ENCODE measurements around the gene TNS4. TPM values are rescaled to one million over a fixed set of nuclear protein-coding genes. Genes with fewer than 3 reads are reported as not detected.

The TNS4 gene
- total RNA-seq, 3 donors from 2014 or later: 3.0 to 13.1 (median 3.3) TPM

DNA sequence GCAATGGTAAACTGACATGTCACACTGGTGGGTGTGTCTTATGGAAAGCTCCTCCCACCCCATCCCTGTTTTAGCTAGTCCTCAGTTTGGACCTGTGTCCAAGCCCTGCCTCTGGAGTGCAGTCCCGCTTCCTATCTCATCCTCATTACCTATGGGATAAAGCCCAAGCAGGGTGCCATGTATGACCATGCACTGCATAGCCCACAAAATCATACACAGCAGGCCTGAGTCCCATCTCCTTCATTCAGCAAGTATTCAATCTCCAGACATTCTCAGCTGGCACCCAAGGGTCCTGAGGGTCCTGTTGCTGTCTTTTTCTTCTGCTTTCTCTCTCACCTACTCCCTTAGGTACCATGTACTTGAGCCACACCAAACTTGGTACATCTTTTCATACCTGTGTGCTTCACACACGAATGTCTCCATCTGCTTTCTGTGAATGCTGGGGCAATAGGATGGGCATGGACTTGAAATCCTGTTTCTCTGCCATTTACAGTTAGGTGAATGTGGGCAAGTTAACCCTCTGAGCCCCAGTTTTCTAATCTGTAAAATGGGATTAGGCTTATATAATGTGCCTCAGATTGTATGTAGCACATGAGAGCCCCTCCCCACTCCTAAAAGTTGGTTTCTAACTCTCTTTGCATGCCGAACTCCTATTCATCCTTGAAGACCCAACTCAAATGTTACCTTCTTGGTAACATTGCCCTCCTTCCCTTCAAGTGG is 28.5 kb downstream of the TNS4 start:
- Histone ChIP-seq H3K36me3 (ENCODE audit: low read depth) (no peaks in the 10 kb centered on the region), H3K4me3 (no peak overlapping the region), H3K4me1 (ENCODE audit: low read depth) (peaks cover 4% of the 10 kb centered on the region), H3K9me3 (no peaks in the 10 kb centered on the region)
- intact Hi-C loops (cut with DNase I, micrococcal nuclease): no loop called here
- no peak for ATAC-seq
- DNase-seq: no peak
- TF ChIP-seq, protein P1, sequence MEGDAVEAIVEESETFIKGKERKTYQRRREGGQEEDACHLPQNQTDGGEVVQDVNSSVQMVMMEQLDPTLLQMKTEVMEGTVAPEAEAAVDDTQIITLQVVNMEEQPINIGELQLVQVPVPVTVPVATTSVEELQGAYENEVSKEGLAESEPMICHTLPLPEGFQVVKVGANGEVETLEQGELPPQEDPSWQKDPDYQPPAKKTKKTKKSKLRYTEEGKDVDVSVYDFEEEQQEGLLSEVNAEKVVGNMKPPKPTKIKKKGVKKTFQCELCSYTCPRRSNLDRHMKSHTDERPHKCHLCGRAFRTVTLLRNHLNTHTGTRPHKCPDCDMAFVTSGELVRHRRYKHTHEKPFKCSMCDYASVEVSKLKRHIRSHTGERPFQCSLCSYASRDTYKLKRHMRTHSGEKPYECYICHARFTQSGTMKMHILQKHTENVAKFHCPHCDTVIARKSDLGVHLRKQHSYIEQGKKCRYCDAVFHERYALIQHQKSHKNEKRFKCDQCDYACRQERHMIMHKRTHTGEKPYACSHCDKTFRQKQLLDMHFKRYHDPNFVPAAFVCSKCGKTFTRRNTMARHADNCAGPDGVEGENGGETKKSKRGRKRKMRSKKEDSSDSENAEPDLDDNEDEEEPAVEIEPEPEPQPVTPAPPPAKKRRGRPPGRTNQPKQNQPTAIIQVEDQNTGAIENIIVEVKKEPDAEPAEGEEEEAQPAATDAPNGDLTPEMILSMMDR (IDR thresholded peaks at IDR 0.05): no peak

DNA sequence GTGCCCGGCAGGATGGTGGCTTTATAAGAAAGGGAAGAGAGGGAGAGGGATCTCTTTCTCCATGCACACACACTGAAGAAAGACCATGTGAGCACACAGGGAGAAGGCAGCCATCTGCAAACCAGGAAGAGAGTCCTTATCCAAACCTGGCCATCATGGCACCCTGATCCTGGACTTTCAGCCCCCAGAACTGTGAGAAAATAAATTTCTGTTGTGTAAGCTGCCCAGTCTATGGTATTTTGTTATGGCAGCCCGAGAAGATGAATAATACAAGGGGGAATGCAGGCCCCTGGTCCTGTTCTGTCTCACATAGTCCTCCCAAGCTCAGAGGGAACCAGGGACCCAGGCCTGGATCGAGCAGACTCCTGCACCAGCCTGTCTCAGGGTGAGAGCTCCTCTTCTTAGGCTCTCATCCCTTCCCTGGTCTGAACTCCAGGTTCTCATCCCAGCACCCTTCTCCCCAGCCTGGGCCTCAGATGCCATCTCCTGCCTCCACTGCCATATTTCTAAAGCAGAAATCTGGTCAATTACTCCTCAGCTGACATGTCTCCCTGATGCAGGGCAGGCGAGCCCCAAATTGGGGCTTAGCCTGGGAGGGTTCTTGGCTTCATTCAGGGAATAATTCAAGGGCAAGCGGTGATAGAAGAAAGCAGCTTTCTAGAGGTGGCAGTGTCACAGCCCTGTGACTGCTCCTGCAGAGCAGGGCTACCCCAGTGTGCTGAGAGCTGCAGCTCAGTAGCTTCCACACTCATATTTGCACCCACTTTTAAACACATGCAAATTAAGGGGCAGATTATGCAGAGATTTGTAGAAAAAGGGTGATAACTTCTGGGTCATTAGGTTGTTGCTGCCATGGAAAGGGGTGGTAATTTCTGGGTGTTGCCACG is 29.3 kb downstream of the TNS4 start:
- ATAC-seq (no peak), DNase-seq (no peak)
- H3K36me3 ChIP-seq (ENCODE audit: low read depth): no peaks in the 10 kb centered on the region
- H3K9me3 ChIP-seq: no peaks in the 10 kb centered on the region
- H3K4me3 ChIP-seq: no peak overlapping the region
- TF ChIP-seq, protein P1 (IDR thresholded peaks at IDR 0.05): no peak
- H3K4me1 ChIP-seq (ENCODE audit: low read depth): peaks cover 4% of the 10 kb centered on the region
- intact Hi-C loops (cut with DNase I, micrococcal nuclease): no loop called here

DNA sequence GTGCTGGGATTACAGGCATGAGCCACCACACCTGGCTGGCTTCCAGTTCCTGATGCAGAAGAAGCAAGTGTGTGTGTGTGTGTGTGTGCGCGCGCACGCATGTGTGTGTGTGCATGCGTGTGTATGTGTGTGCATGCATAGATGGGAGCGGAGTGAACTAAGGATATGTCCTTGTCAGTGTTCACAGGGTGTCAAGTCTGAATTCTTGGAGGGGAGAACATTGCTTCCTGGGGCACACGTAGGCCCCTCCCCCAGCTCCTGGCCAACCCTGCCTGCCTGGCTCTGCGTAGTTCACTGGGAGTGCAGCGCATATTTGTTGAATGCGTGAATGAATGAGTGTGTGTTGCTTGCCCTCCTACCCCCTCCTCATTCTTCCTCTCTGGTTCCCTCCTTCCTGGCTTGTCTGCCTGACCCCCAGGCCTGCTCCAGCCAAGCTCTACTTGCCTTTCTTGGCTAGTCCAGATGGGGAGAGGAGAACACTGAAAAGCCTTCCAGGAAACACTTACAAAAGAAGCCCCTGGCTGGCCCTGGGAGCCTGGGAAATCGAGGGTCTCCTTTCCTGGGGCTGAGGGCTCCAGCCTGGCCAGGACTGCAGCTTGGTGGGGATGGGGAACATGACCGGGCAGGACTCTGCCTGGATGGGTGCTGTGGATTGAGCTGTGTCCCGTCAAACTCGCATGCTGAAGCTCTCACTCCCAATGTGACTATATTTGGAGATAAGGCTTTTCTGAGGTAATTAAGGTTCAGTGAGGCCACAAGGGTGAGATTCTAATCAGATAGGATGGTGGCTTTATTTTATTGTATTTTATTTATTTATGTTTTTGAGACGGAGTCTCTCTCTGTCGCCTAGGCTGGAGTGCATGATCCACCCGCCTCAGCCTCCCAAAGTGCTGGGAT is 30.2 kb downstream of the TNS4 start:
- peak in 1 of 3 donors; percentile 25 for DNase-seq
- Histone ChIP-seq H3K4me1 (ENCODE audit: low read depth) (peaks cover 4% of the 10 kb centered on the region), H3K9me3 (no peaks in the 10 kb centered on the region), H3K36me3 (ENCODE audit: low read depth) (no peaks in the 10 kb centered on the region), H3K4me3 (no peak overlapping the region)
- TF ChIP-seq, protein P1 (IDR thresholded peaks at IDR 0.05): no peak
- no peak for ATAC-seq
- intact Hi-C loops (cut with DNase I, micrococcal nuclease): no loop called here

DNA sequence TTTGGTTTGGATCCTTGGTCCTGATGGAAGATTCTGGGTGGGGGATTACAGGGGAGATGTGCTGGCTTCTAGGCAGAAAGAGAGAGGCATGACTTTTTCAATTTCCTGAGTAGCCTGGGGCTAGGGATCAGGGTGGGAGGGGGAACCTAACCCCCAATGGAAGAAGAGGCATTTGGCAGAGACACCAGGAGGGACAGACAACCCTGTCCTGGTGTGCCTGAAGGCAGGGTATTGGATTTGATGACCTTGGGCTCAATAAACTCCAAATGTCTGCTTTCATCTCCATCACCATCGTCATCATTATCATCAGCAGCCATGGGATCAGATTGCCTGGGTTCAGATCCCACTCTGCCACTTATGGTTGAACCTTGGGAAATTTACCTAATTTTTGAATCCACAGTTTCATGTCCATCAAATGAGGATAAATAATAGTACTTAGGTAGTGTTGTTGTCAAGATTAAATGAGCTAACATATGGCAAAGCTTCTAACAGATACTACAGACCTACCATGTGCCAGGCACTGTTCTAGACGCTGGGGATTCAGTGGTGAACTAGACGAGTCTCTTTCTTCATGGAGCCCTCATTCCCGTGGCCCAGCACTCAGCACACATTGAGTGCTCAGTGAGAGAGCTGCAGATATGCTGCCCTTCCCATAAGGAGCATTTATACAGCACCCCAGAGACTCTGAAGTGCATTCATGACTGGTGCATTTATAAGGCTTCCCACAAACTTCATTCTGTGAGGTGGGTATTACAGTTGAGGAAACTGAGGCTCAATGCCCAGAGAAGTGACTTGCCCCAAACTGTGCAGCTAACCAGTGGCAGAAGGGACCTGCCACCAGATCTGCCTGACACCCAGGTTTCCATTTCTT is 31.4 kb downstream of the TNS4 start:
- no peak overlapping the region for H3K4me3 ChIP-seq
- intact Hi-C loops (cut with DNase I, micrococcal nuclease): no loop called here
- TF ChIP-seq, protein P1 (IDR thresholded peaks at IDR 0.05): no peak

More for the DNA sequence above, 31.4 kb downstream of the TNS4 start:
- no peak for DNase-seq
- no peaks in the 10 kb centered on the region for H3K9me3 ChIP-seq
- no peak for ATAC-seq
- H3K4me1 ChIP-seq (ENCODE audit: low read depth): no peaks in the 10 kb centered on the region
- no peaks in the 10 kb centered on the region for H3K36me3 ChIP-seq (ENCODE audit: low read depth)
